Epithelial cell of esophagus (primary cell): ENCODE data around the gene ANXA2R.
A peak's percentile ranks its signal among the peaks of the same experiment; 100 is the strongest.
"Not testable (repeated sequence)": the region's sequence is repeated elsewhere in the genome, so short reads cannot be mapped to it uniquely, and the experiment has no call there.

Experiments
- DNase-seq: peaks from one replicate; pipeline ENCODE4 v3.0.0; 2010; ENCODE audit warnings: low read depth
- H3K4me3 ChIP-seq: 2 replicates; pipeline ENCODE4 v1.5.1; 2011; ENCODE audit warnings: mild to moderate bottlenecking, low read length, control low read depth
- TF ChIP-seq, protein P1 (sequence below): IDR thresholded peaks from 2 replicates; pipeline ENCODE4 v1.5.1; 2011; ENCODE audit warnings: low read depth, mild to moderate bottlenecking, low read length, control low read depth, inconsistent platforms; ENCODE audit not compliant: insufficient read depth; ENCODE audit errors: missing control alignments

ANXA2R gene, protein sequence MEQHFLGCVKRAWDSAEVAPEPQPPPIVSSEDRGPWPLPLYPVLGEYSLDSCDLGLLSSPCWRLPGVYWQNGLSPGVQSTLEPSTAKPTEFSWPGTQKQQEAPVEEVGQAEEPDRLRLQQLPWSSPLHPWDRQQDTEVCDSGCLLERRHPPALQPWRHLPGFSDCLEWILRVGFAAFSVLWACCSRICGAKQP

DNA sequence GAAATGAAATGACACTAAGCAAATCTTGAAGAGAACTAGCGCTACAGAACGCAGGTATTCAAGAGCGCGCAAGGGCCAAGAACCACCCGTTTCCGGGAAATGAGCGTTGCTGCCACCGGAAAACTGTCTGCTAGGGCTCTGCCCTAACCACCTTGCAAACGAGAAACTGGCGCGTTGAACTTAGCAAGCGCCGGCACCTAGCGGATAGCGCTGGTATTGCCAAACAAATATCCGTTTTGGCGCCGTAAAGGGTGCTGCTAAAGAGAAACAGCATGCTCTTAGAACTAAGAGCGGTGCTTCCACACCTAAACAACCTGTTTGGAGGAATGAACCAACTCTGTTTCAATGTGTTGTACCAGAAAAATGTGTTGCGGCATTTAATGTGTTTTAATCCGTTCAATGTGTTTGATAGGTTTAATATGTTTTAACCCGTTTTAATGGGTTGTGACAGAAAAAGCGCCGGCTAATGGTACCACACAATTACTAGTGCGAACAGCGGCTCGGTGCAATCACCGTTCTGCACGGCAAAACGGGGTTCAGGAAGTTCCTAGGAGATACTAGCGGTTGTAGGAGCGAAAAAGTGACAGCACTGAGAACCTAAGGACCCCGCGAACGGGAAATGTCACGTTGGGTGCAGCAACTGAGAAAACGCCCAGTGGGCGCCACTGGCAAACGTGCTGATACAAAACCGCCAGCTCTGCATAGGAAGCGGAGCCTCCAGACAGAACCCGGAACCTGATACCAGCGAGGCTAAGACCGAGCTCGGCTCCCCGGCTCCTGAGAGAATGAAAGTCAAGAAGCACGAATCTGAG, at the start of gene ANXA2R:
TSS of gene ANXA2R (minus strand) at position 33 of the 812 bp plus-strand sequence. CDS start 273 bp downstream, outside the sequence.
- H3K4me3 ChIP-seq = peak within 1 kb of the TSS; percentile 61
- TF ChIP-seq, protein P1, sequence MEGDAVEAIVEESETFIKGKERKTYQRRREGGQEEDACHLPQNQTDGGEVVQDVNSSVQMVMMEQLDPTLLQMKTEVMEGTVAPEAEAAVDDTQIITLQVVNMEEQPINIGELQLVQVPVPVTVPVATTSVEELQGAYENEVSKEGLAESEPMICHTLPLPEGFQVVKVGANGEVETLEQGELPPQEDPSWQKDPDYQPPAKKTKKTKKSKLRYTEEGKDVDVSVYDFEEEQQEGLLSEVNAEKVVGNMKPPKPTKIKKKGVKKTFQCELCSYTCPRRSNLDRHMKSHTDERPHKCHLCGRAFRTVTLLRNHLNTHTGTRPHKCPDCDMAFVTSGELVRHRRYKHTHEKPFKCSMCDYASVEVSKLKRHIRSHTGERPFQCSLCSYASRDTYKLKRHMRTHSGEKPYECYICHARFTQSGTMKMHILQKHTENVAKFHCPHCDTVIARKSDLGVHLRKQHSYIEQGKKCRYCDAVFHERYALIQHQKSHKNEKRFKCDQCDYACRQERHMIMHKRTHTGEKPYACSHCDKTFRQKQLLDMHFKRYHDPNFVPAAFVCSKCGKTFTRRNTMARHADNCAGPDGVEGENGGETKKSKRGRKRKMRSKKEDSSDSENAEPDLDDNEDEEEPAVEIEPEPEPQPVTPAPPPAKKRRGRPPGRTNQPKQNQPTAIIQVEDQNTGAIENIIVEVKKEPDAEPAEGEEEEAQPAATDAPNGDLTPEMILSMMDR = peak; percentile 84
- DNase-seq = peak; percentile 97

DNA sequence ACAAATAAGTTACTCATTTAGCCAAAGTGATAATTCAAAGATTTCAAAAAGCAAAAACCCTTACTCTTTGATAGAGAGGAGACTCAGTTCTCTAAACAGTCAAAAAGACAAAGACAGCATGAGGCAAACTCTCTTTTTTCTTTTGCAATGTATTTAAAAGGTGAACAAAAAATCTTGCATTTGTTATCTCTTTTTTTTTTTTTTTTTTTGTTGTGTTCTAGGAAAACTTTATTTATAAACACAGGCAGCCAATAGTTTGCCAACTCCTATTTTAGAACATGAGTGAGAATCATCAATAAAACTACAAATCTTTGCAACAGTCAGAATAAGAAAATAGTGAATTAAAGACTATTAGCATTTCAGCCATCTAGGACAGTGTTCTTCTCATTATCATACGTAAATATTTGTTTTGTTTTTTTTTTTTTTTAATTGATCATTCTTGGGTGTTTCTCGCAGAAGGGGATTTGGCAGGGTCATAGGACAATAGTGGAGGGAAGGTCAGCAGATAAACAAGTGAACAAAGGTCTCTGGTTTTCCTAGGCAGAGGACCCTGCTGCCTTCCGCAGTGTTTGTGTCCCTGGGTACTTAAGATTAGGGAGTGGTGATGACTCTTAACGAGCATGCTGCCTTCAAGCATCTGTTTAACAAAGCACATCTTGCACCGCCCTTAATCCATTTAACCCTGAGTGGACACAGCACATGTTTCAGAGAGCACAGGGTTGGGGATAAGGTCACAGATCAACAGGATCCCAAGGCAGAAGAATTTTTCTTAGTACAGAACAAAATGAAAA, 46.2 kb upstream of the ANXA2R start:
- not testable (repeated sequence) for H3K4me3 ChIP-seq, DNase-seq

DNA sequence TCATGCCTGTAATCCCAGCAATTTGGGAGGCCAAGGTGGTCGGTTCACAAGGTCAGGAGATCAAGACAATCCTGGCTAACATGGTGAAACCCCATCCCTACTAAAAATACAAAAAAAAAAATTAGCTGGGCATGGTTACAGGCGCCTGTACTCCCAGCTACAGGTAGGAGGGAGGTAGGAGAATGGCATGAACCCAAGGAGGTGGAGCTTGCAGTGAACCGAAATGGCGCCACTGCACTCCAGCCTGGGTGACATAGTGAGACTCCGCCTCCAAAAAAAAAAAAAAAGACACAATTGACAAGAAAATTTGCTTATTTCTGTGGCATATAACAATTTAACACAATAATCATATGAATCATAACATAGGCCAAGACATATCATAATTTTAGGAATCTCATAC, 45.3 kb upstream of the ANXA2R start:
- DNase-seq = no peak
- no peak overlapping the region for H3K4me3 ChIP-seq
- TF ChIP-seq, protein P1 = no peak

DNA sequence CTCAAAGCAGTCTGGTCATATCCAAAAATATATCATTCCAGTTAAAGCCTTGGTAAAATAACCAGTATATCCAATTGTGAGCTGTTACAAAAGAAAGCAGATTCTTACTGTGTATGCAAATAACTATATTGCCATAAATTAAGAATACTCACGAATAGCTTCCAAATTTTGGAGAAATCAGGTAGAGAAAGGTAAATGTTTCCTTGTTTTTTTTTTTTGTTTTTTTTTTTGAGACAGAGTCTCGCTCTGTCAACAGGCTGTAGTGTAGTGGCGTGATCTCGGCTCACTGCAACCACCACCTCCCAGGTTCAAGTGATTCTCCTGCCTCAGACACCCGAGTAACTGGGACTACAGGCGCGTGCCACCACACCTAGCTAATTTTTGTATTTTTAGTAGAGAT, 44.3 kb upstream of the ANXA2R start:
- not testable (repeated sequence) for H3K4me3 ChIP-seq, DNase-seq

DNA sequence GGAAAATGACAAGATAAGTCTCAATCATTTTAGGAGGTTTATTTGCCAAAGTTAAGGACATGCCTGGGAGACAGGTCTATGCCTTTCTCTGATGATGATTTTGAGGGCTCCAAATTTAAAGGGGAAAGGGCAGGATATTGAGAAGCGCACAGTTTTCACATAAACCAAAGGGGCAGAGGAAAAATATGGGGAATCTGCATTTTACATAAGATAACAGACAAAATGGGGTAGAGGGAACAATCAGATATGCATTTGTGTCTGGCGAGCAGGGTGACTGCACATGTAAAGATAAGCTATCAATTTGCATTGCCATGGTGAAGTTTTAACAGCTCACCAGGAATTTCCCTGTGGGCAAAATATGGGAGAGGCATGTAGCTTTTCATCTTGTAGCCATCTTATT, 41.2 kb upstream of the ANXA2R start:
- H3K4me3 ChIP-seq, DNase-seq: not testable (repeated sequence)

DNA sequence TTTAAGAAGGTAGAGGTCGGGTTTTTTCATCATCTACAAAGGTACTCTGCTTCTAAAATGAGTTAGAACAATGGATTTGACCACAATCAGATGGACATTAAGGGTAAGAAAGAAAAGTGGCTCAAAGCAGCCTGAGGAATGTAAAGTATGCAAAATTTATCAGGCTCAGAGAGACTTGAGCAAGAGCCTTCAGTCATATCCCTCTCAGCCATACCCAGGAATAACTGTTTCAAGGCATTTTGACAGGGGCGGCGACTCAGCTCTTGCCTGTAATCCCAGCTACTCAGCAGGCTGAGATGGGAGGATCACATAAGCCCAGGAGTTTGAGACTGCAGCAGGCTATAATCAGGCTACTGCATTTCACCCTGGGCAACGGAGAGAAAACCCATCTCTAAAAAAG, 38.8 kb upstream of the ANXA2R start:
- peak; percentile 61 for DNase-seq
- TF ChIP-seq, protein P1 = no peak
- no peak overlapping the region for H3K4me3 ChIP-seq

DNA sequence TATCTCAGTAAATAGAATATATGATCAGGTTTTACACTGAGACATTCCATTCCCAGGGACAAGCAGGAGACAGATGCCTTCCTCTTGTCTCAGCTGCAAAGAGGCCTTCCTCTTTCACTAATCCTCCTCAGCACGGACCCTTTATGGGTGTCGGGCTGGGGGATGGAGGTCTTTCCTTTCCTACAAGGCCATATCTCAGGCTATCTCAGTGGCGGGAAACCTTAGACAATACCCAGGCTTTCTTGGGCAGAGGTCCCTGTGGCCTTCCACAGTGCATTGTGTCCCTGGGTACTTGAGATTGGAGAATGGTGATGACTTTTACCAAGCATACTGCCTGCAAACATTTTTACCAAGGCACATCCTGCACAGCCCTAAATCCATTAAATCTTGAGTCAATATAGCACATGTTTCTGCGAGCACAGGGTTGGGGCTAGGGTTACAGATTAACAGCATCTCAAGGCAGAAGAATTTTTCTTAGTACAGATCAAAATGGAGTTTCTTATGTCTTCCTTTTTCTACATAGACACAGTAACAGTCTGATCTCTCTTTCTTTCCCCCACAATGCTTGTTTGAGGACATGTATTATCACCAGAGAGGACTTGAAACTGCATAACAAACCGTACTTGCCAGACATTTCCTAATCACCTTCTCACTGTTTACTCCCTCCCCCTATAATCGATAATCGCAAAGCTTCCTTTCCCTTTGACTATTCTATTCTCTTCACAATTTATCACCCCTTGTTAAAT, 37.5 kb upstream of the ANXA2R start:
- not testable (repeated sequence) for H3K4me3 ChIP-seq, DNase-seq

DNA sequence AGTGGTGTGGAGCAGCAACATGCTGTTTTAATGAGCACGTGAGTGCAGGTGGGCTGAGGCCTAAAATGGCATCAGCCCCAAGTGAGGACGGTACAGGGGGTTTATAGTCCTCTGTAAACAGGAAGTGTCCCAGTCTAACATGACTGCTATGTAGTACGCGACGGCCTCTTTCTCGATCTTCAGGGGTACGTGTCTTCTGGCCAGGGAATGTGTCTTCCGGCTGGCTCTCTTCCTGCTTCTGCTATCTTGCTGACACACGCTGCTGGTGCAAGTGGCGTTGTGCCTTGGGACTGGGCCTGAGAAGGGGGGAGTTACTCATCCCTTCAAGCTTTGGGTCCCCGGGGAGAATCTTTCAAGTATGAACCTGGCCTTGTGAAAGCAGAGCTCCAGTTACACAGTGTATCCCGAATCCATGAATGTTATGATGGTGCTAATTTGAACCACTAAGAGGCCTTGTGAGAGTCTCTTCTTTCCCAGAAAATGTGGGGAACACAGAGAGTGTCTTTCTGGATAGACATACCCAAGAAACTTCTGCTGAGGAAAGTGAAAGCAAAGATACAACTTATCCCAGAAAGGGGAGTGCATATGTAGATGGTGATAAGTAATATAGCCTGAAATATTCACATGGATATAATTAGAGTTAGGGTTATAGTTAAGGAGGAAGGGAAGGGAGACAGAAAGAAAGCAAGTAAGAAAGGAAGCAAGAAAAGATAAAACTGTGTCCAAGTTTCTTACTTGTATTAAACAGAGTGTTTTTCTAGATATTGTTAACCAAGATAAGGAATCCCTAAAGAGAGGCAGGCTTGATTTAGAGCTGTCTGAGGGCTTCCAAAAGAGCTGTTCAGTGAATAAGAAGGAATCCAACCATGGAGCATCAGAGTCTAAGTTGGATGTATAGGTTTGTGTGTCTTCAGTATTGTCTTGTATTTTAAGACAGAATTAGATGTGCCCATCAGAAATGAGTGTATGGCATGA, 35.5 kb upstream of the ANXA2R start:
- TF ChIP-seq, protein P1 = no peak
- no peak overlapping the region for H3K4me3 ChIP-seq
- DNase-seq = no peak
